Activated CD4-positive, alpha-beta T cell treated with anti-CD3 and anti-CD28 coated beads, Interleukin-2, amount 50 U/mL, for 48 hours (primary cell): ENCODE data around the gene KRTAP2-3.
"Not testable (repeated sequence)": the region's sequence is repeated elsewhere in the genome, so short reads cannot be mapped to it uniquely, and the experiment has no call there.

Experiments used
- DNase-seq, 2 experiments: peaks; one replicate each; pipeline ENCODE4 v3.0.0-alpha.2; 2020

KRTAP2-3 gene

GRCh38 chr17:41065829-41066624, 6.1 kb upstream of the KRTAP2-3 start, which contains the start of gene KRTAP2-4:
Gene KRTAP2-4, minus strand, starts transcription at chr17:41065879. Its CDS starts 34 bp downstream, at chr17:41065845.
- DNase-seq: no peak

GRCh38 chr17:41065016-41065689, 5.2 kb upstream of the KRTAP2-3 start:
- not testable (repeated sequence) for DNase-seq

DNA sequence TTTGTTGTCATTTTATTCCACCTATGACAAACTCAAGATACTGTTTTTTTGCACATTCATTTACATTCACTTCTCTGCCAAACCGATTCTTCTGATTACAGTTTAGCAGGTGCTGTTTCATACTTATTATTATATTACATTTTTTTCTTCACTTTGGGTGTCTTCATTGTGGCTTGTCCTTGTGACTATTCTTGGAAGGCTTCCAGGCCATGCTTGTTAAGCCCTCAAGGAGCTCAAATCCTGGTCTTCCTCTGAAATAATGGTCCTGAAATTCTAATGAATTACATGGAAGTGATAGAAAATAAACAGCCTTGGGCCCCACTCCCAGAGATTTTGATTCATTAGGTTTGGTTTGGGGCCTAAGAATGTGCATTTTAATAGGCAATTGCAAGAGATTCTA, 4.4 kb upstream of the KRTAP2-3 start:
- DNase-seq: no peak

GRCh38 chr17:41063449-41063848, 3.5 kb upstream of the KRTAP2-3 start:
- no peak for DNase-seq

DNA sequence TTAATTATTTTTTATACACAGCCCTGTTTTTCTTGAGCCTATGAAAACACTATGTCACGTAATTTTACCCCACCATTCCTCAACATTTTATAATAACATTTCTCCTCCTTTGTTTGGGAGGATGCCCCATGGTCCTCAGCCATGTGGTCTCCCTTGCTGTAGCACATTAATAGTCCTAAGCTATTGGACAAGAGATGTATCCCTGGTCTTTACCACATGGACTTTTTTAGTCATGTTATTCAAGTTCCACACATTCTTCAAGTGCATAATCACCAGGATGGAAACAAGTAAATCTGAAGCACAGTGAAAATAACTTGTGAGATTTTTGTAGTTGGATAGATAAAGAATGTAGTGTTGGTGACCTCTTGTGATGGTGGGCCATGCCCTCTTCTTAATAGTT, 2.0 kb upstream of the KRTAP2-3 start:
- DNase-seq: no peak

- DNase-seq: not testable (repeated sequence)
These were observed 450 bp downstream of the KRTAP2-3 start for GRCh38 chr17:41059276-41060051.

DNA sequence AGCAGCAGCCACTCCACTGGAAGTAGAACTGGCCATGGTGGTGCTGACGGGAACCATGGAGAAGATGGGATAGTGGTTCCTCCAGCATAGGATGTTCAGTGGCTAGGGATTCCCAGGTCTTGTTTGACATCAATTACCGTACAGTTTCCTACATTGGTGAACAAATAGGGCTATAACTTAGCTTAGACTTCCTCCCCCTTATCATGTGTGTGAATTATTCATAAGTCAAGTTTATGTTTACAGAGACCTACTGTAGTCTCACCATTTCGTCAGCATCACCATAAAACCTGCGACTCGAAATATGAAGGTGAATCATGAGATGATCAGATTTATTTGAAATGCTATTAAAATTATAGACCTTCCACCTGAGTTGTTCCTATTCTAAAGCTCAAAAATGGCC, 1.2 kb downstream of the KRTAP2-3 start:
- no peak for DNase-seq

DNA sequence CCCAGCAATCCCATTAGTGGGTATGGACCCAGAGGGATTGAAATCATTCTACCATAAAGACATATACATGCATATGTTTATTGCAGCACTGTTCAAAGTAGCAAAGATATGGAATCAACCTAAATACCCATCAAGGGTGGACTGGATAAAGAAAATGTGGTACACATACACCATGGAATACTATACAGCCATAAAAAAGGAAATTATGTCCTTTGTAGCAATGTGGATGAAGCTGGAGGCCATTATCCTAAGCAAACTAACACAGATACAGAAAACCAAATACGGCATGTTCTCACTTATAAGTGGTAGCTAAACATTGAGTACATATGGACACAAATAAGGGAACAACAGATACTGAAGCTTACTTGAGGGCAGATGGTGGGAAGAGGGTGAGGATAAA, 2.4 kb downstream of the KRTAP2-3 start:
- no peak for DNase-seq

DNA sequence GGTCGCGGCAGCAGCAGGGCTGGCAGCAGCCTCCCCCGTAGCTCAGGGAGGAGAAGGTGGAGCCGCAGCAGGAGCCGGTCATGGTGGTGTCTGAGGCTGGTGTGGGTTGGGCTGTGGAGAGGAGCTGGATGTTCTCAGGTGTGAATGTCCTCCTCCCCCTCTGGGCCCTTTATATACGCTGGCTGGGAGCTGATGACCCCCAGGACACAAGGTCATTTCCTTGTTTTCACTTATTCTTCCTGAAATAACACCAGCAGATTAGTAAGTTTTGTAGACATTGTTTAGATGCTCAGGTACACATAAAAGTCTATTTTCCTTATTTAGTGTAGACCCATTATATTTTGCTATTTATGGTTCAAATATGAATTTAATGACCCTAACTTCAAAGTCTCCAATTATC, 4.8 kb downstream of the KRTAP2-3 start, which contains the start of gene KRTAP2-2:
KRTAP2-2 (minus strand) TSS at position 101 of the 400 bp plus-strand sequence; CDS start at position 82, 19 bp downstream.
- not testable (repeated sequence) for DNase-seq

DNA sequence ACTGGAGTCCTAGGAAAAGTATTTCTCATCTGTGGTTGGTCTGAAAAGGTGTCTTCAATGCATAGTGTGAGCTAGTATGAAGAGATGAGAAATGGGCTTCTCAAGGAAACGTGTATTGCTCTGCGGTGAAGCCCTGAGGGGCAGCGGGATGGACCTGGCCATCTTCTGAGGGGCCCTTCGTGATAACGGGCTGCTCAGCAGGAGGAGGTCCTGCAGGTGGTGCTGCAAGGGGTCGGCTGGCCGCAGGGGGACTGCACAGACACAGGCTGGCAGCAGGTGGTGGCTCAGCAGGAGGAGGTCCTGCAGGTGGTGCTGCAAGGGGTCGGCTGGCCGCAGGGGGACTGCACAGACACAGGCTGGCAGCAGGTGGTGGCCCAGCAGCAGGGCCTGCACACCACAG, 5.4 kb downstream of the KRTAP2-3 start:
- DNase-seq: not testable (repeated sequence)

DNA sequence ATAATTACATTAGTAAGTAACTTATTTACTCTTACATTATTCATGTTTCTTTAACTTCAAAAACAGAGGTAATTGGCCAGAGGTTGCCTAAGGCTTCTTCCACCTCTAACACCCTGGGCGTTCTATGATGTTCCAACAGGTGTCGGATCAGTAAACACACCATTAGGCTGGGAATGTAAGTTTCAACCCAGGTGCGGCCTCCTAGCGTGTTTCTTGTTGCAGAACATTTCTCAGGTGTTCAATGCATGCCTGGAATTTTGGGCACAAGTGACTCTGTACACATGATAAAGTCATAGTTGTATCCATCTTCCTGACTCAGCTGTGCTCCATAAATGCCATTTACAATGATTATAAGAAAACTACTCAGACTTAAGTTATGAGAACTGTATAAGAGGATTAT, 5.9 kb downstream of the KRTAP2-3 start:
- no peak for DNase-seq

GRCh38 chr17:41052566-41052965, 7.3 kb downstream of the KRTAP2-3 start:
- no peak for DNase-seq

GRCh38 chr17:41049110-41049509, 10.8 kb downstream of the KRTAP2-3 start:
- DNase-seq: no peak

GRCh38 chr17:41048441-41048840, 11.5 kb downstream of the KRTAP2-3 start:
- no peak for DNase-seq

- not testable (repeated sequence) for DNase-seq
These were observed 13.0 kb downstream of the KRTAP2-3 start, which contains the start of gene KRTAP2-1 for GRCh38 chr17:41046735-41047465. Gene KRTAP2-1, minus strand, starts transcription at chr17:41047316. Its CDS starts 49 bp downstream, at chr17:41047267.

GRCh38 chr17:41042953-41043352, 17.0 kb downstream of the KRTAP2-3 start:
- no peak for DNase-seq

GRCh38 chr17:41040783-41041571, 18.9 kb downstream of the KRTAP2-3 start, which contains the start of gene KRTAP1-1:
Gene KRTAP1-1, minus strand, starts transcription at chr17:41041450. Its CDS starts 53 bp downstream, at chr17:41041397.
- not testable (repeated sequence) for DNase-seq

DNA sequence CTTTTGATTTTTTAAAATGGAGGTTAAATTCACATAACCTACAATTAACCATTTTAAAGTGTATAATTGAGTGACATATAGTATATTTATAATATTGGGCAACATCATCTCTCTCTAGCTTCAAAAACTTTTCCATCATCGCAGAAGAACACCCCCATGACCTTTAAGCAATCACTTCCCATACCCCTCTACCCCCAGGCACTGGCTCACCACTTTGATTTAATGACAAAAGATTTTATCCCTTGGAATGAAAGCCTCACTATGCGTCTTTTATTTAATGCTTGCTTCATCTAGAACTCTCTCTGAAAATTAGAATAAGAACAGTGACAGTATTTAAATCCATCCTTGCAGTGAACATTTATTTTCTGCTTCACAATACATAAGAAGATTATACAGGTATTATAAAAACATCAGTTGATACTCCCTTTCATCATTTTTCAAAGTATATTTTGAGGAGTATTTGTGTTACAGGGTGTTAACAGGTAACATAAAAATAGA, 22.0 kb downstream of the KRTAP2-3 start:
- no peak for DNase-seq

- not testable (repeated sequence) for DNase-seq
These were observed 25.5 kb downstream of the KRTAP2-3 start, which contains the start of gene KRTAP1-3 for GRCh38 chr17:41034346-41034935. Gene KRTAP1-3, minus strand, starts transcription at chr17:41034874. Its CDS starts 53 bp downstream, at chr17:41034821.

- DNase-seq: no peak
These were observed 30.2 kb downstream of the KRTAP2-3 start, which contains the start of gene KRTAP1-4 for GRCh38 chr17:41029633-41030245. Gene KRTAP1-4, minus strand, starts transcription at chr17:41030195. Its CDS starts 117 bp downstream, at chr17:41030078.
